A673 (cell line): ENCODE data around the gene AMZ1. TPM values are rescaled to one million over a fixed set of nuclear protein-coding genes. Genes with fewer than 3 reads are reported as not detected.
A peak's percentile ranks its signal among the peaks of the same experiment; 100 is the strongest.

Experiments
- BruUV-seq: library from RNA; stranded (reverse); fragments of 400-500 nt; replicated peaks from 2 replicates; lab custom pipeline; 2021; lab: Mats Ljungman, UMichigan
- CTCF ChIA-PET: fragments of 300-600 bp; sonication (Branson Sonifier 250); formaldehyde crosslinking; loops from one replicate; lab custom pipeline; 2022; ENCODE audit warnings: antibody characterized with exemption; lab: Charles Lee
- POLR2A ChIA-PET: fragments of 300-600 bp; sonication (Branson Sonifier 250); formaldehyde crosslinking; loops from one replicate; lab custom pipeline; 2022; ENCODE audit warnings: antibody characterized with exemption; ENCODE audit not compliant: low non-redundant PET; lab: Charles Lee
- DNase-seq: peaks from one replicate; pipeline ENCODE4 v3.0.0-alpha.2; 2015; ENCODE audit warnings: low spot score
- H3K27ac ChIP-seq: fragments of 200-600 bp; sonication (generic); 2 replicates; pipeline ENCODE4 v1.5.1; 2016; ENCODE audit warnings: mixed run types, low read depth, mild to moderate bottlenecking, mixed read lengths, antibody characterized with exemption, low read length; ENCODE audit not compliant: poor library complexity, severe bottlenecking
- H3K27me3 ChIP-seq: fragments of 200-600 bp; sonication (generic); replicated peaks from 2 replicates; pipeline ENCODE4 v1.6.1; 2017; ENCODE audit warnings: mixed run types, low read depth, mild to moderate bottlenecking, mixed read lengths, antibody characterized with exemption, low read length; ENCODE audit not compliant: insufficient read depth, poor library complexity
- H3K36me3 ChIP-seq: fragments of 200-600 bp; sonication (generic); 2 replicates; pipeline ENCODE4 v1.6.1; 2016; ENCODE audit warnings: mixed run types, mild to moderate bottlenecking, mixed read lengths, antibody characterized with exemption, low read length; ENCODE audit not compliant: insufficient read depth, poor library complexity, severe bottlenecking
- H3K4me1 ChIP-seq: fragments of 200-600 bp; sonication (generic); 2 replicates; pipeline ENCODE4 v1.6.1; 2017; ENCODE audit warnings: mixed run types, mild to moderate bottlenecking, mixed read lengths, antibody characterized with exemption, low read length; ENCODE audit not compliant: insufficient read depth, poor library complexity, severe bottlenecking
- H3K4me3 ChIP-seq: fragments of 200-600 bp; sonication (generic); 2 replicates; pipeline ENCODE4 v1.5.1; 2016; ENCODE audit warnings: low read depth, mixed run types, mild to moderate bottlenecking, mixed read lengths, low read length; ENCODE audit not compliant: poor library complexity, severe bottlenecking
- H3K9me3 ChIP-seq: fragments of 200-600 bp; sonication (generic); 2 replicates; pipeline ENCODE4 v1.6.1; 2016; ENCODE audit warnings: mixed run types, low read depth, mild to moderate bottlenecking, mixed read lengths, antibody characterized with exemption, low read length; ENCODE audit not compliant: poor library complexity, severe bottlenecking
- EZH2 ChIP-seq: fragments of 200-600 bp; sonication (generic); IDR thresholded peaks from 2 replicates; pipeline ENCODE4 v1.6.1; 2017; ENCODE audit warnings: borderline replicate concordance, low read depth, mild to moderate bottlenecking, mixed read lengths, antibody characterized with exemption, low read length; ENCODE audit not compliant: poor library complexity, severe bottlenecking
- intact Hi-C: fragments of 100-400 bp; cut with micrococcal nuclease; formaldehyde crosslinking; loops from one replicate; pipeline ENCODE4 v1.10.0; 2022; ENCODE audit not compliant: unreplicated experiment
- total RNA-seq: library from RNA; stranded (reverse); gene quantifications from 2 replicates; pipeline ENCODE4 v1.2.3, GENCODE V29; 2021
- TF ChIP-seq, protein P1 (sequence below): fragments of 300-800, 200-600 bp; sonication (generic); conservative IDR thresholded peaks from 2 replicates; pipeline ENCODE4 v1.5.1; 2017; ENCODE audit warnings: low read depth, mild to moderate bottlenecking, antibody characterized with exemption, low read length, moderate library complexity, mixed read lengths

Gene AMZ1
- total RNA-seq, 1 experiment from 2014 or later = not detected

- DNase-seq = no peak
- Histone ChIP-seq H3K9me3 (no peaks in the 10 kb centered on the region), H3K4me1 (peaks cover 24% of the 10 kb centered on the region), H3K27me3 (no peaks in the 10 kb centered on the region), H3K4me3 (no peak overlapping the region), H3K36me3 (no peaks in the 10 kb centered on the region), H3K27ac (no peak overlapping the region)
- intact Hi-C loops = no loop called here
- ChIA-PET POLR2A (no interaction called here), CTCF (no interaction called here)
- no peak for TF ChIP-seq EZH2
- TF ChIP-seq, protein P1, sequence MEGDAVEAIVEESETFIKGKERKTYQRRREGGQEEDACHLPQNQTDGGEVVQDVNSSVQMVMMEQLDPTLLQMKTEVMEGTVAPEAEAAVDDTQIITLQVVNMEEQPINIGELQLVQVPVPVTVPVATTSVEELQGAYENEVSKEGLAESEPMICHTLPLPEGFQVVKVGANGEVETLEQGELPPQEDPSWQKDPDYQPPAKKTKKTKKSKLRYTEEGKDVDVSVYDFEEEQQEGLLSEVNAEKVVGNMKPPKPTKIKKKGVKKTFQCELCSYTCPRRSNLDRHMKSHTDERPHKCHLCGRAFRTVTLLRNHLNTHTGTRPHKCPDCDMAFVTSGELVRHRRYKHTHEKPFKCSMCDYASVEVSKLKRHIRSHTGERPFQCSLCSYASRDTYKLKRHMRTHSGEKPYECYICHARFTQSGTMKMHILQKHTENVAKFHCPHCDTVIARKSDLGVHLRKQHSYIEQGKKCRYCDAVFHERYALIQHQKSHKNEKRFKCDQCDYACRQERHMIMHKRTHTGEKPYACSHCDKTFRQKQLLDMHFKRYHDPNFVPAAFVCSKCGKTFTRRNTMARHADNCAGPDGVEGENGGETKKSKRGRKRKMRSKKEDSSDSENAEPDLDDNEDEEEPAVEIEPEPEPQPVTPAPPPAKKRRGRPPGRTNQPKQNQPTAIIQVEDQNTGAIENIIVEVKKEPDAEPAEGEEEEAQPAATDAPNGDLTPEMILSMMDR = no peak
- no TSS peak for BruUV-seq
Observed at GRCh38 chr7:2754912-2755311, 66.9 kb downstream of the AMZ1 start.

- Histone ChIP-seq H3K4me1 (peaks cover 30% of the 10 kb centered on the region), H3K36me3 (no peaks in the 10 kb centered on the region), H3K9me3 (no peaks in the 10 kb centered on the region), H3K27me3 (no peaks in the 10 kb centered on the region), H3K27ac (no peak overlapping the region), H3K4me3 (no peak overlapping the region)
- CTCF ChIA-PET = no interaction called here
- BruUV-seq = no TSS peak
- TF ChIP-seq EZH2 = no peak
- TF ChIP-seq, protein P1 = no peak
- DNase-seq = no peak
- POLR2A ChIA-PET = no interaction called here
- intact Hi-C loops = no loop called here
Observed at GRCh38 chr7:2755531-2755930, 67.5 kb downstream of the AMZ1 start.

DNA sequence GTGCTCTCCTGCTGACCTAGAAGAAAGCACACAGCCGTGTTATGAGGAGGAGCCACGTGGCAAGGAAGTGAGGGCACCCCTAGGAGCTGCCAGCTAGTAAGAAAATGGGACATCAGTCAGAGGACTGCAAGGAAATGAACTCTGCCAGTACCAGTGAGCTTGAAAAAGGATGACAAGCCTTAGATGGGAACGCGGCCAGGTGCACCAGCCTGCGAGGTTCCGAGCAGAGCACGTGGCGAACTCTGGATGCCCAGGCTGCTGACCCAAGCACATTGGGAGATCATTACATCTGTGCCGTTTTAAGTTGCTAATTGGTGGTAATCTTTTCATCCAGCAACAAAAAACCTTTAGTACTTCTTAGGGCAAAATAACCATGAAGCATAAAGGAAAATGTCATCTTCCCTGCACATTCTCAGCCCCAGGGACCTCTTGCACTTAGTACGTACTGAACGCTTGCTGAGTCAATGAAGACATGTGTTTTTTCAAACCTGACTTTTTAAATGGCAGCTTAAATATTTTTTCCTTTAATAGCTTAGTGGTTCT, 69.4 kb downstream of the AMZ1 start:
- DNase-seq = no peak
- H3K36me3 ChIP-seq = no peaks in the 10 kb centered on the region
- POLR2A ChIA-PET = no interaction called here
- H3K27ac ChIP-seq = peak overlapping the region; percentile 90
- no peak overlapping the region for H3K4me3 ChIP-seq
- no peaks in the 10 kb centered on the region for H3K9me3 ChIP-seq
- CTCF ChIA-PET = no interaction called here
- peaks cover 35% of the 10 kb centered on the region for H3K4me1 ChIP-seq
- TSS peak; percentile 84 for BruUV-seq
- TF ChIP-seq EZH2 = no peak
- TF ChIP-seq, protein P1 = no peak
- H3K27me3 ChIP-seq = no peaks in the 10 kb centered on the region
- intact Hi-C loops = no loop called here
